Measurements from ENCODE around the gene CDX1. TPM values are rescaled to one million over a fixed set of nuclear protein-coding genes. Genes with fewer than 3 reads are reported as not detected.

The CDX1 gene
- total RNA-seq = not detected in 2 replicates

DNA sequence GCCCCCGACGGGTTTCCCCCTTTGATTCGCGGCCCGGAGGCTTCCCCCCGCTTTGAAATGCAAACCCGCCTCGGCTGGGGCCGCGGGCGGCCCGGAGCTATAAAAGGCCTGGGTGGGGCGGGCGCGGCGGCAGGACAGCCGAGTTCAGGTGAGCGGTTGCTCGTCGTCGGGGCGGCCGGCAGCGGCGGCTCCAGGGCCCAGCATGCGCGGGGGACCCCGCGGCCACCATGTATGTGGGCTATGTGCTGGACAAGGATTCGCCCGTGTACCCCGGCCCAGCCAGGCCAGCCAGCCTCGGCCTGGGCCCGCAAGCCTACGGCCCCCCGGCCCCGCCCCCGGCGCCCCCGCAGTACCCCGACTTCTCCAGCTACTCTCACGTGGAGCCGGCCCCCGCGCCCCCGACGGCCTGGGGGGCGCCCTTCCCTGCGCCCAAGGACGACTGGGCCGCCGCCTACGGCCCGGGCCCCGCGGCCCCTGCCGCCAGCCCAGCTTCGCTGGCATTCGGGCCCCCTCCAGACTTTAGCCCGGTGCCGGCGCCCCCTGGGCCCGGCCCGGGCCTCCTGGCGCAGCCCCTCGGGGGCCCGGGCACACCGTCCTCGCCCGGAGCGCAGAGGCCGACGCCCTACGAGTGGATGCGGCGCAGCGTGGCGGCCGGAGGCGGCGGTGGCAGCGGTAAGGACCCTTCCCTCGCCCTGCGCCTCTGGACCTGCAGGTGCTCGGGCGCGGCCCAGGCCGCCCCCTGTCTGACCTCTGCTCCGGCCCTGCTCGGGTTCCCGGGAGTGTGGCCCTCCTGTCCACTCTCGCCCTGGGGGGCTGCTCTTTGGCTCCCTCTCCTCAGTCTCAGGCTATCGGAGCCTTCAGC, at the start of gene CDX1:
TSS of gene CDX1 (plus strand) at position 129 of the 862 bp plus-strand sequence. CDS start at position 228, 99 bp downstream.

DNA sequence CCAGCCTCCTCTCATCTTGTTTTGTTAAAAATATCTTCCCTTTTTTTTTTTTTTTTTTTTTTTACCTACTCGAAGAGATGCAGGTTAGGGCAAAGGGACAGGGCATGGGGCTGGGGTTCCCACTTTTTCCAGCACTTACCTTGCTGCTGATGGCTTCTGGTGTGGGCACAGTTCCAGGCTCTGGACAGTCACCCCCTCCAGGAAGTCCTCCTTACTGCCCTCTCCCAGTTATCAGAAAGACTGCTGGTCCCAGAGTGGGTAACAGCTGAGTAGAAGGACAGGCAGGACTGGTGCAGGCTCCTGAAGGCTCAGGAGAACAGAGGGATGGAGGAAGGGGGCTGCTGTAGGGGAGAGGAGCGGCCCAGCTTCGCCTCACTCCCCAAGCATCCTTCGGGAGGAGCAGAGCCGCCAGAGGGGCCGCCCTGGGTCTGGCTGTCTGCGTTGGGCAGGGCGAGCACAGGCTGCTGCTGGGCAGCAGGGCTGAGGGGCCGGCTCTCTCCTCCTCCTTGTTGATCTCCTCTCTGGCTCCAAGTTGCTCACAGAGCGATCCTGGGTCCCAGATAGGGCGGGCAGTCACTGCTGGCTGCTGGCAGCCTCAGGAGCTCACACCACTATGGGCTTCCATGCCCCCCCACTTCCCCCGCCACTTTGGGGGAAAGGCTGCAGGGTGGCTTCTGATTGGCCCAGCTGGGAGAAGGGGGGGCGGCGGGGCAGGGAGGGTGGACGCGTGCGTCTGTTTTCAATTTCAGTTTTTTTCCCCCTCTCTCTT, 11.1 kb upstream of the CDX1 start, which contains the start of gene PDGFRB:
TSS of gene PDGFRB (minus strand) at position 588 of the 769 bp plus-strand sequence. CDS start 18,798 bp downstream, outside the sequence.

DNA sequence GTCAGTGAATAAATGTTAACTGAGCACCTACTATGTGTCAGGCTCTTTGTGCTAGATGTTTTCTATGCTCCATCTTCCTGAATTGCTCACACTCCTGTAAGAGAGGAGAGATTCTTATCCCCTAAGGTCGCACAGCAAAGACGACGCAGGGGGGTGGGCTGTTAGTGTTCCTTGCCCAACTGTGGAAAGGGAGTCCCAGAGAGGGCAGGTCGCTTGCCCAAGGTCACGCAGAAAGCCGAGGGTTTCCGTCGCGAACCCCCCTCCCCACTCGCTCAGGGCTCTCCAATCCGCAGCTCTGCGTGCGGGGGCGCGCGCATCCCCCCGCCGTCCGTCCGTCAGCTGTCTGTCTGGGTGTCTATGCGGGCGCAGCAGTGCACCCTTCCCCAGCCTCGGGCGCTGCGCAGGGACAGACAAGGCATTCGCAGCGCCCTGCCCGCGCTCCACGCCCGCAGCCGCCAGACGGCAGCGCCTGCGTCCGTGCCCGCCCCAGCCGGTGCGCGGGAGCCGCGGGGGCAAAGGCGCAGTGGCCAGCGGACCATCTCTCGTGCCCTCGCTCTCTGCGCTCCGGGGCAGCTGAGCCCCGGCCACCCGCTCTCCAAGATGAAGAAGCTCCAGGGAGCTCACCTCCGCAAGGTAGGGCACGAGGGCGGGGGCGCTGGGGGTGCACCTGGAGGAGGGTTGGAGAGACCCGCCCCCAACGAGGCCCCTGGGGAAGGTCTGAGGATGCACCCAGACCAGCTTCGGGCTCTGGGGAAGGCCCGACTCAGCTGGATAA, 23.3 kb downstream of the CDX1 start, which contains the start of gene SLC6A7:
TSS of gene SLC6A7 (plus strand) at position 335 of the 775 bp plus-strand sequence. CDS start at position 601, 266 bp downstream.

Other genes with a start within 250 kb of the CDX1 start
- gene PDE6A, start 222.0 kb upstream of the CDX1 start, total RNA-seq = 0.36 TPM in 1 of 2 replicates, not detected in the other
- gene SLC26A2, start 206.0 kb upstream of the CDX1 start, total RNA-seq = 4.1 and 18.6 TPM in 2 replicates
- 7.5 and 10.0 TPM in 2 replicates for gene TIGD6, start 166.1 kb upstream of the CDX1 start, total RNA-seq
- 33.5 and 67.8 TPM in 2 replicates for gene HMGXB3, start 166.0 kb upstream of the CDX1 start, total RNA-seq
- gene CSF1R, start 80.2 kb upstream of the CDX1 start, total RNA-seq = under 0.01 and 0.50 TPM in 2 replicates
- gene PDGFRB, start 10.9 kb upstream of the CDX1 start, total RNA-seq = under 0.01 and 0.07 TPM in 2 replicates
- gene SLC6A7, start 23.3 kb downstream of the CDX1 start, total RNA-seq = not detected in 2 replicates
- 0.34 and 1.00 TPM in 2 replicates for gene CAMK2A, start 123.0 kb downstream of the CDX1 start, total RNA-seq
- 8.2 and 37.1 TPM in 2 replicates for gene ARSI, start 136.1 kb downstream of the CDX1 start, total RNA-seq
- gene TCOF1, start 190.9 kb downstream of the CDX1 start, total RNA-seq = 15.0 and 29.3 TPM in 2 replicates
- gene CD74, start 246.1 kb downstream of the CDX1 start, total RNA-seq = 2.4 and 23.1 TPM in 2 replicates